SU-DHL-6 (cell line): Measurements from ENCODE around the gene RPL9.

Experiments used
- H2AFZ ChIP-seq: fragments of 200-600 bp; sonication (generic); 2 replicates; pipeline ENCODE4 v1.6.1; 2014; ENCODE audit warnings: low read depth, mild to moderate bottlenecking, moderate library complexity, mixed read lengths, antibody characterized with exemption, low read length; ENCODE audit not compliant: severe bottlenecking
- H3F3A ChIP-seq: fragments of 200-600 bp; shearing (Covaris generic); 2 replicates; pipeline ENCODE4 v1.6.0; 2016; ENCODE audit warnings: antibody characterized with exemption, mild to moderate bottlenecking; ENCODE audit not compliant: insufficient read depth
- H3K27ac ChIP-seq: fragments of 200-600 bp; sonication (generic); 2 replicates; pipeline ENCODE4 v1.5.1; 2016; ENCODE audit warnings: low read depth, mild to moderate bottlenecking, low read length, moderate library complexity, mixed read lengths
- H3K27me3 ChIP-seq: fragments of 200-600 bp; sonication (generic), shearing (Covaris generic); 2 replicates; pipeline ENCODE4 v1.6.0; 2014; ENCODE audit warnings: mild to moderate bottlenecking, low read length
- H3K36me3 ChIP-seq: fragments of 200-600 bp; sonication (generic); 2 replicates; pipeline ENCODE4 v1.6.1; 2014; ENCODE audit warnings: mild to moderate bottlenecking, low read length, mixed read lengths
- H3K4me2 ChIP-seq: fragments of 300-600, 200-600 bp; shearing (Covaris generic), sonication (generic); 2 replicates; pipeline ENCODE4 v1.6.0; 2014; ENCODE audit warnings: low read length, low read depth, mild to moderate bottlenecking; ENCODE audit not compliant: poor library complexity, severe bottlenecking
- H3K4me3 ChIP-seq: fragments of 200-600 bp; sonication (generic); 2 replicates; pipeline ENCODE4 v1.5.1; 2014; ENCODE audit warnings: antibody characterized with exemption, low read length, mild to moderate bottlenecking, mixed read lengths; ENCODE audit not compliant: insufficient read depth, poor library complexity, severe bottlenecking
- H3K79me2 ChIP-seq: fragments of 200-600 bp; sonication (generic); 2 replicates; pipeline ENCODE4 v1.6.1; 2014; ENCODE audit warnings: mild to moderate bottlenecking, low read length, moderate library complexity; ENCODE audit not compliant: insufficient read depth
- H3K9ac ChIP-seq: fragments of 200-600 bp; sonication (generic); 2 replicates; pipeline ENCODE4 v1.7.0; 2014; ENCODE audit warnings: mild to moderate bottlenecking, low read length
- H3K9me2 ChIP-seq: fragments of 200-600 bp; sonication (generic); replicated peaks from 2 replicates; pipeline ENCODE4 v1.6.1; 2014; ENCODE audit warnings: low read length; ENCODE audit not compliant: insufficient read depth
- H3K9me3 ChIP-seq: fragments of 200-600 bp; sonication (generic); 2 replicates; pipeline ENCODE4 v1.6.1; 2014; ENCODE audit warnings: low read length, mixed read lengths; ENCODE audit not compliant: insufficient read depth
- H4K20me1 ChIP-seq: fragments of 200-600 bp; sonication (generic); 2 replicates; pipeline ENCODE4 v1.6.1; 2014; ENCODE audit warnings: low read depth, mild to moderate bottlenecking, antibody characterized with exemption, low read length, moderate library complexity, mixed read lengths
- CTCF ChIP-seq: fragments of 200-600 bp; sonication (generic); IDR thresholded peaks from one replicate; pipeline ENCODE4 v1.5.1; 2017; ENCODE audit warnings: antibody characterized with exemption, mild to moderate bottlenecking, low read length, moderate library complexity; ENCODE audit not compliant: insufficient read depth, poor library complexity, severe bottlenecking
- EZH2phosphoT487 ChIP-seq: fragments of 200-600 bp; sonication (generic), shearing (Covaris generic); conservative IDR thresholded peaks from 2 replicates; pipeline ENCODE4 v1.6.1; 2018; ENCODE audit warnings: mild to moderate bottlenecking, antibody characterized with exemption, low read length, moderate library complexity, mixed read lengths

The RPL9 gene

GRCh38 chr4:39495446-39496213, 36.9 kb upstream of the RPL9 start:
- Histone ChIP-seq H3K9me2 (no peaks in the 10 kb centered on the region), H3K4me2 (no peak overlapping the region), H2AFZ (no peak overlapping the region), H3F3A (no peaks in the 10 kb centered on the region), H3K27ac (no peak overlapping the region), H3K36me3 (peaks cover 2% of the 10 kb centered on the region; the same call in 1 of the 2 replicates), H3K9ac (no peak overlapping the region), H3K4me3 (no peak overlapping the region), H3K79me2 (no peaks in the 10 kb centered on the region), H3K9me3 (no peaks in the 10 kb centered on the region), H4K20me1 (no peaks in the 10 kb centered on the region), H3K27me3 (no peaks in the 10 kb centered on the region)
- TF ChIP-seq EZH2phosphoT487 (no peak), CTCF (no peak)

GRCh38 chr4:39494354-39494753, 35.6 kb upstream of the RPL9 start:
- H2AFZ ChIP-seq = no peak overlapping the region
- no peaks in the 10 kb centered on the region for H3K79me2 ChIP-seq
- H3K9me3 ChIP-seq = no peaks in the 10 kb centered on the region
- no peaks in the 10 kb centered on the region for H3F3A ChIP-seq
- H3K36me3 ChIP-seq = peaks cover 2% of the 10 kb centered on the region; the same call in 1 of the 2 replicates
- no peak for TF ChIP-seq CTCF
- no peak for TF ChIP-seq EZH2phosphoT487
- no peak overlapping the region for H3K4me2 ChIP-seq
- H3K9me2 ChIP-seq = no peaks in the 10 kb centered on the region
- no peak overlapping the region for H3K27ac ChIP-seq
- H4K20me1 ChIP-seq = no peaks in the 10 kb centered on the region
- no peaks in the 10 kb centered on the region for H3K27me3 ChIP-seq
- no peak overlapping the region for H3K4me3 ChIP-seq
- H3K9ac ChIP-seq = no peak overlapping the region

- H3K4me3 ChIP-seq = no peak overlapping the region
- H3K9me2 ChIP-seq = no peaks in the 10 kb centered on the region
- no peak overlapping the region for H2AFZ ChIP-seq
- no peak for TF ChIP-seq CTCF
- no peak for TF ChIP-seq EZH2phosphoT487
- H3K9ac ChIP-seq = no peak overlapping the region
- H3K9me3 ChIP-seq = no peaks in the 10 kb centered on the region
- H4K20me1 ChIP-seq = no peaks in the 10 kb centered on the region
- no peaks in the 10 kb centered on the region for H3K27me3 ChIP-seq
- no peak overlapping the region for H3K27ac ChIP-seq
- no peak overlapping the region for H3K4me2 ChIP-seq
- H3F3A ChIP-seq = no peaks in the 10 kb centered on the region
- no peaks in the 10 kb centered on the region for H3K36me3 ChIP-seq
- H3K79me2 ChIP-seq = no peaks in the 10 kb centered on the region
Measured at GRCh38 chr4:39490322-39490721, 31.6 kb upstream of the RPL9 start.
